Naive thymus-derived CD4-positive, alpha-beta T cell (primary cell): ENCODE data around the gene TPD52L2. TPM values are rescaled to one million over a fixed set of nuclear protein-coding genes. Genes with fewer than 3 reads are reported as not detected.

Experiments
- ATAC-seq: fragments of 150-1000 bp; cut with Tn5 transposase; 2 replicates; pipeline ENCODE4 v1.10.0; 2021; ENCODE audit warnings: mild to moderate bottlenecking, moderate library complexity
- CTCF ChIA-PET: fragments of 350-600 bp; sonication (Branson Sonifier 250); formaldehyde crosslinking; loops from one replicate; lab custom pipeline; 2021; ENCODE audit warnings: antibody characterized with exemption; lab: Charles Lee
- POLR2A ChIA-PET: fragments of 350-600 bp; sonication (Branson Sonifier 250); formaldehyde crosslinking; loops from one replicate; lab custom pipeline; 2021; ENCODE audit warnings: antibody characterized with exemption, inconsistent platforms; lab: Charles Lee
- DNase-seq, 9 donors: peaks; one replicate each; pipeline versions ENCODE4 v3.0.0 to v3.0.0-alpha.2; 2020 to 2022; ENCODE audit warnings: mixed read lengths in 1 of 9
- H3K27ac ChIP-seq: one replicate; pipeline ENCODE4 v1.7.0; 2013; ENCODE audit warnings: mild to moderate bottlenecking, low read depth, low read length, moderate library complexity
- H3K27me3 ChIP-seq, 2 donors: one replicate each; pipeline ENCODE4 v1.7.0; 2013; ENCODE audit warnings: low read length in 2 of 2, mild to moderate bottlenecking in 2 of 2, moderate library complexity in 2 of 2; ENCODE audit not compliant: control insufficient read depth in 2 of 2, insufficient read depth in 2 of 2
- H3K36me3 ChIP-seq, 3 experiments: 1 replicate in 2 of 3; 2 replicates in 1 of 3; pipeline ENCODE4 v1.7.0; 2013; ENCODE audit warnings: low read length in 3 of 3, mild to moderate bottlenecking in 3 of 3, moderate library complexity in 1 of 3; ENCODE audit not compliant: insufficient read depth in 3 of 3, control insufficient read depth in 2 of 3
- H3K4me1 ChIP-seq, 2 donors: one replicate each; pipeline ENCODE4 v1.7.0; 2013; ENCODE audit warnings: low read length in 2 of 2, mild to moderate bottlenecking in 2 of 2, moderate library complexity in 1 of 2; ENCODE audit not compliant: control insufficient read depth in 2 of 2, insufficient read depth in 2 of 2
- H3K4me3 ChIP-seq: 2 replicates; pipeline ENCODE4 v1.7.0; 2013; ENCODE audit warnings: mild to moderate bottlenecking, low read length
- H3K9me3 ChIP-seq, 3 experiments: 1 replicate in 2 of 3; 2 replicates in 1 of 3; pipeline ENCODE4 v1.7.0; 2013; ENCODE audit warnings: low read length in 3 of 3; ENCODE audit not compliant: control insufficient read depth in 2 of 3
- H3K27ac Mint-ChIP-seq, 9 donors: one replicate each; pipeline ENCODE4 v1.8.0; 2020 to 2022; ENCODE audit warnings: mixed read lengths in 9 of 9, mild to moderate bottlenecking in 8 of 9, moderate library complexity in 5 of 9, inconsistent platforms in 2 of 9
- H3K27me3 Mint-ChIP-seq, 5 donors: one replicate each; pipeline ENCODE4 v1.8.0; 2021 to 2022; ENCODE audit warnings: mixed read lengths in 5 of 5, mild to moderate bottlenecking in 1 of 5
- H3K36me3 Mint-ChIP-seq, 5 donors: one replicate each; pipeline ENCODE4 v1.8.0; 2020 to 2022; ENCODE audit warnings: mixed read lengths in 5 of 5, mild to moderate bottlenecking in 3 of 5, inconsistent platforms in 1 of 5
- H3K4me1 Mint-ChIP-seq, 7 donors: one replicate each; pipeline ENCODE4 v1.8.0; 2020 to 2022; ENCODE audit warnings: mixed read lengths in 7 of 7, mild to moderate bottlenecking in 3 of 7, inconsistent platforms in 1 of 7
- H3K4me3 Mint-ChIP-seq, 10 donors: one replicate each; pipeline ENCODE4 v1.8.0; 2020 to 2022; ENCODE audit warnings: mild to moderate bottlenecking in 10 of 10, mixed read lengths in 10 of 10, moderate library complexity in 6 of 10, inconsistent platforms in 2 of 10
- H3K9me3 Mint-ChIP-seq, 11 donors: one replicate each; pipeline ENCODE4 v1.8.0; 2020 to 2022; ENCODE audit warnings: mixed read lengths in 11 of 11, mild to moderate bottlenecking in 4 of 11, inconsistent platforms in 1 of 11, moderate library complexity in 1 of 11
- intact Hi-C, 2 donors: fragments of 100-400 bp; cut with micrococcal nuclease; formaldehyde crosslinking; loops; one replicate each; pipeline ENCODE4 v1.15.1; 2023
- microRNA-seq: library from miRNA; unstranded; fragments of <30 nt; microRNA quantifications from one replicate; pipeline ENCODE4 v1.2.0, GENCODE V29; 2022; ENCODE audit warnings: borderline microRNAs expressed
- polyA plus RNA-seq, 2 donors: library from polyadenylated mRNA; unstranded; fragments of 300-500 nt; fragmentation: Illumina TruSeq; gene quantifications; one replicate each; pipeline ENCODE4 v1.2.3, GENCODE V29; 2021
- total RNA-seq, 6 experiments: library from RNA in 5 of 6; stranded (reverse) in 5 of 6; gene quantifications; 1 replicate in 5 of 6; 2 replicates in 1 of 6; pipeline ENCODE4 v1.2.3 and lab custom pipeline; 2021 to 2026

TPD52L2 gene
- total and polyA plus RNA-seq, 7 experiments from 2014 or later, result 33.7 to 84.0 (median 47.5) TPM

DNA sequence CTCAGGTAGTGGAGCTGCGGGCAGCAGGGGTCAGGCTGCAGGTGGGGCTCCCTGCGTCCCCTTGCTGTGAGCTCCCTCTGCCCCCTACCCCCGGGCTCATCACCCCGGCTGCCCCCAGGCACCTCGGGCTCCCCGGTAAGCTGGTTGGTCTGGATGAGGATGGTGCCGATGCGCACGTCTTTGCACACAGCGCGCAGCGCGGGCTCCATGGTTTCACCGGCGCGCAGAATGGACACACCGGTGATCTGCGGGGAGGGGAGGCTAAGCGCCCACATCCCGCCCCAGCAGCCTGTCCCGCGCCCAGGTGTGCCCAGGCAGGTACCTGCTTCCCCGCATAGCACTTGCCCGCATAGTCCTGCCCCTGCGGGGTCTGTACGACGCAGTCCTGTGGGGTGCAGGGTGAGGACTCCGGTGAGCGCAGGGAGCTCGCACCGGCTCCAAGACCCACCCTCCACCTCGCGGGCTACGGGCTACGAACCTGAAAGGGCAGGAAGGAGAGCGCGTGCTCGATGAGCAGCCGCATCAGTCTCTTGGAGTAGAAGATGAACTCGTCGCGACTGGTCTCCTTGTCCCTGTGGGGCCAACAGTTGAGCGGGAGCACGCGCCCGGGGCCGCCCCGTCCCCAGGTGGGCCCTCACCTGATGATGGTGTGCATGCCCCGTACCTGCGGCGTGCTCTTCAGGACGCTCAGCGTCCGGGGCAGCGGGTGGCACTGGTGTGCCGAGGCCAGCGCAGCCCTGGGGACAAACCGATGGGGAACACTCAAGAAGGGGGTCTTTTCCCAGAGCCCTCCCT lies 75.6 kb downstream of the TPD52L2 start:
- peak in 2 of 9 donors; percentile 7 to 13 for DNase-seq
- POLR2A ChIA-PET, result interaction anchor here (1.4 kb wide), 1 partner anchor 39 kb away, joined by 3 read pairs; no protein-coding TSS in a partner anchor
- ATAC-seq, result no peak
- Mint-ChIP-seq H3K36me3 (peaks cover 0 to 15% (median 6%) of the 10 kb centered on the region in 5 donors), H3K27ac (peak overlapping the region in 4 of 9 donors; percentile 8 to 87 (median 71)), H3K27me3 (no peaks in the 10 kb centered on the region), H3K9me3 (peaks cover 0 to 2% (median 0%) of the 10 kb centered on the region in 11 donors), H3K4me1 (peaks cover 0 to 31% (median 17%) of the 10 kb centered on the region in 7 donors), H3K4me3 (peak overlapping the region in 4 of 10 donors; percentile 13 to 68 (median 59))
- CTCF ChIA-PET, result no interaction called here
- Histone ChIP-seq H3K4me3 (no peak overlapping the region), H3K27ac (no peak overlapping the region), H3K36me3 (peaks cover 0 to 60% (median 9%) of the 10 kb centered on the region in 3 experiments), H3K27me3 (no peaks in the 10 kb centered on the region), H3K9me3 (no peaks in the 10 kb centered on the region), H3K4me1 (peaks cover 7 to 16% of the 10 kb centered on the region in 2 donors)
- intact Hi-C loops, result loop anchor here in 1 of 2 donors (1.0 kb wide), 1 partner anchor 387 kb away; no protein-coding TSS in a partner anchor

Small RNAs within 50 kb of the gene (microRNA-seq; reads per million reads assigned to microRNA genes)
- not detected for gene MIR1914
- gene MIR941-1, result not detected
- not detected for gene MIR941-2
- not detected for gene MIR941-3
- gene MIR941-4, result not detected
- not detected for gene MIR941-5

Other genes with a start within 250 kb of the TPD52L2 start
- gene GMEB2, start 238.2 kb upstream of the TPD52L2 start, total RNA-seq, result 10 to 100 TPM; 17.4 to 30.2 (median 24.6) TPM
- gene GMEB2, start 238.2 kb upstream of the TPD52L2 start, polyA plus RNA-seq, result 10 to 100 TPM; 11.0 to 21.9 TPM
- 100 to 1,000 TPM in 2 of 5 experiments, 10 to 100 TPM in 3; 34.2 to 122 (median 70.3) TPM for gene STMN3, start 211.8 kb upstream of the TPD52L2 start, total RNA-seq
- gene STMN3, start 211.8 kb upstream of the TPD52L2 start, polyA plus RNA-seq, result 10 to 100 TPM; 33.5 to 37.0 TPM
- gene RTEL1, start 207.0 kb upstream of the TPD52L2 start, total RNA-seq, result 10 to 100 TPM; 28.4 to 47.2 (median 32.4) TPM
- 1 to 10 TPM; 1.9 to 8.6 TPM for gene RTEL1, start 207.0 kb upstream of the TPD52L2 start, polyA plus RNA-seq
- under 1 TPM in 1 of 5 experiments, not detected in 4; 0.74 TPM for gene TNFRSF6B, start 168.6 kb upstream of the TPD52L2 start, total RNA-seq
- gene TNFRSF6B, start 168.6 kb upstream of the TPD52L2 start, polyA plus RNA-seq, result under 1 TPM in 1 of 2 donors, not detected in 1; 0.22 TPM
- gene ARFRP1, start 157.3 kb upstream of the TPD52L2 start, total RNA-seq, result 10 to 100 TPM; 55.4 to 92.1 (median 66.2) TPM
- 100 to 1,000 TPM in 1 of 2 donors, 10 to 100 TPM in 1; 89.1 to 108 TPM for gene ARFRP1, start 157.3 kb upstream of the TPD52L2 start, polyA plus RNA-seq
- 10 to 100 TPM; 42.9 to 49.9 (median 45.4) TPM for gene ZGPAT, start 157.2 kb upstream of the TPD52L2 start, total RNA-seq
- 10 to 100 TPM; 47.5 to 82.1 TPM for gene ZGPAT, start 157.2 kb upstream of the TPD52L2 start, polyA plus RNA-seq
- gene LIME1, start 128.6 kb upstream of the TPD52L2 start, total RNA-seq, result 100 to 1,000 TPM in 3 of 5 experiments, 10 to 100 TPM in 2; 96.8 to 118 (median 103) TPM
- gene LIME1, start 128.6 kb upstream of the TPD52L2 start, polyA plus RNA-seq, result 100 to 1,000 TPM; 205 to 366 TPM
- 100 to 1,000 TPM in 3 of 5 experiments, 10 to 100 TPM in 2; 88.7 to 136 (median 111) TPM for gene SLC2A4RG, start 125.5 kb upstream of the TPD52L2 start, total RNA-seq
- gene SLC2A4RG, start 125.5 kb upstream of the TPD52L2 start, polyA plus RNA-seq, result 1 to 10 TPM; 3.0 to 4.6 TPM
- 1 to 10 TPM in 1 of 5 experiments, under 1 TPM in 3, not detected in 1; 0.05 to 1.7 (median 0.21) TPM for gene ZBTB46, start 34.0 kb upstream of the TPD52L2 start, total RNA-seq
- gene ZBTB46, start 34.0 kb upstream of the TPD52L2 start, polyA plus RNA-seq, result under 1 TPM; 0.03 to 0.04 TPM
- gene ABHD16B, start 3.8 kb upstream of the TPD52L2 start, total RNA-seq, result under 1 TPM in 1 of 5 experiments, not detected in 4; 0.24 TPM
- 1 to 10 TPM in 1 of 2 donors, under 1 TPM in 1; 0.65 to 1.1 TPM for gene ABHD16B, start 3.8 kb upstream of the TPD52L2 start, polyA plus RNA-seq
- 10 to 100 TPM; 35.5 to 56.8 (median 50.3) TPM for gene DNAJC5, start 29.9 kb downstream of the TPD52L2 start, total RNA-seq
- gene DNAJC5, start 29.9 kb downstream of the TPD52L2 start, polyA plus RNA-seq, result 1 to 10 TPM; 7.5 to 7.6 TPM
- 10 to 100 TPM; 42.0 to 49.0 (median 46.6) TPM for gene UCKL1, start 91.1 kb downstream of the TPD52L2 start, total RNA-seq
- 10 to 100 TPM; 20.5 to 33.0 TPM for gene UCKL1, start 91.1 kb downstream of the TPD52L2 start, polyA plus RNA-seq
- gene ZNF512B, start 104.7 kb downstream of the TPD52L2 start, total RNA-seq, result 10 to 100 TPM; 17.7 to 29.8 (median 26.3) TPM
- gene ZNF512B, start 104.7 kb downstream of the TPD52L2 start, polyA plus RNA-seq, result 1 to 10 TPM; 1.1 to 2.4 TPM
- 10 to 100 TPM; 10.2 to 37.8 (median 22.7) TPM for gene SAMD10, start 114.4 kb downstream of the TPD52L2 start, total RNA-seq
- gene SAMD10, start 114.4 kb downstream of the TPD52L2 start, polyA plus RNA-seq, result 10 to 100 TPM; 11.5 to 14.2 TPM
- gene PRPF6, start 115.9 kb downstream of the TPD52L2 start, total RNA-seq, result 10 to 100 TPM; 71.2 to 95.8 (median 82.9) TPM
- gene PRPF6, start 115.9 kb downstream of the TPD52L2 start, polyA plus RNA-seq, result 100 to 1,000 TPM in 1 of 2 donors, 10 to 100 TPM in 1; 86.9 to 127 TPM
- gene C20orf204, start 170.9 kb downstream of the TPD52L2 start, total RNA-seq, result 10 to 100 TPM in 3 of 5 experiments, 1 to 10 TPM in 2; 4.7 to 24.6 (median 12.5) TPM
- gene C20orf204, start 170.9 kb downstream of the TPD52L2 start, polyA plus RNA-seq, result under 1 TPM in 1 of 2 donors, not detected in 1; 0.39 TPM
- 1 to 10 TPM in 1 of 5 experiments, under 1 TPM in 1, not detected in 3; 0.20 to 1.7 TPM for gene SOX18, start 184.4 kb downstream of the TPD52L2 start, total RNA-seq
- gene SOX18, start 184.4 kb downstream of the TPD52L2 start, polyA plus RNA-seq, result not detected
- gene TCEA2, start 197.9 kb downstream of the TPD52L2 start, total RNA-seq, result 10 to 100 TPM; 35.5 to 73.2 (median 47.3) TPM
- 10 to 100 TPM; 22.2 to 33.2 TPM for gene TCEA2, start 197.9 kb downstream of the TPD52L2 start, polyA plus RNA-seq
- 10 to 100 TPM; 21.8 to 93.4 (median 23.6) TPM for gene RGS19, start 214.2 kb downstream of the TPD52L2 start, total RNA-seq
- gene RGS19, start 214.2 kb downstream of the TPD52L2 start, polyA plus RNA-seq, result 10 to 100 TPM; 55.2 to 66.8 TPM
- gene OPRL1, start 214.8 kb downstream of the TPD52L2 start, total RNA-seq, result 1 to 10 TPM in 3 of 5 experiments, under 1 TPM in 2; 0.75 to 6.1 (median 1.1) TPM
- 1 to 10 TPM in 1 of 2 donors, under 1 TPM in 1; 0.18 to 1.3 TPM for gene OPRL1, start 214.8 kb downstream of the TPD52L2 start, polyA plus RNA-seq
- gene LKAAEAR1, start 219.1 kb downstream of the TPD52L2 start, total RNA-seq, result under 1 TPM in 2 of 5 experiments, not detected in 3; 0.48 to 0.71 TPM
- under 1 TPM; 0.47 to 0.75 TPM for gene LKAAEAR1, start 219.1 kb downstream of the TPD52L2 start, polyA plus RNA-seq
- gene NPBWR2, start 242.3 kb downstream of the TPD52L2 start, total RNA-seq, result not detected
- not detected for gene NPBWR2, start 242.3 kb downstream of the TPD52L2 start, polyA plus RNA-seq